ENCODE data around the gene OR10A4. TPM values are rescaled to one million over a fixed set of nuclear protein-coding genes. Genes with fewer than 3 reads are reported as not detected.

Gene OR10A4
- total and polyA plus RNA-seq, 2 of the 13 experiments (the other 11 are each of a cell fraction or from before 2014, with no cell fraction given), result not detected

DNA sequence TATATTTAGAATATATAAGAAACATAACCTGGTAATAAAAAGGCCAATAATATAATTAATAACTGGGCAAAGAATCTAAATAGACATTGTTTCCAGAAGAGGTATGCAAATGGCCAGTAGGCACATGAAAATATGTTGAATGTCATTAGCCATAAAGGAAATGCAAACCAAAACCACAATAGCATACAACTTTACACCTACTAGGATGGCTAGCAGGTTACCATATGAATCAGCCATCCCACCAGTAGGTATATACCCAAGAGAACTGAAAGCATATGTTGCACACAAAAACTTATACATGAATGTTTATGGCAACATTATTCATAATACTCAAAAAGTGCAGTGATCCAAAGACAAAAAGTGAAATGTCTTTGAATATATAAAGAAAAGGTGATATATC lies 18.6 kb downstream of the OR10A4 start:
- no peaks in the 10 kb centered on the region for H4K20me1 ChIP-seq (ENCODE audit: insufficient read depth, low read length)
- no TSS peak for BruUV-seq (replicated peaks)
- intact Hi-C loops (cut with micrococcal nuclease; ENCODE audit: unreplicated experiment), result no loop called here
- TF ChIP-seq YEATS4 (CRISPR knock-in tag; IDR thresholded peaks at IDR 0.05; ENCODE audit: borderline replicate concordance) (no peak), GRHL1 (CRISPR knock-in tag; conservative IDR thresholded peaks at IDR 0.05) (no peak), RORA (CRISPR knock-in tag; IDR thresholded peaks at IDR 0.05) (no peak), GTF3A (CRISPR knock-in tag; conservative IDR thresholded peaks at IDR 0.05) (no peak), ZNF577 (CRISPR knock-in tag; IDR thresholded peaks at IDR 0.05; ENCODE audit: borderline replicate concordance, low read depth) (no peak), FOXP4 (CRISPR knock-in tag; IDR thresholded peaks at IDR 0.05) (no peak), SIN3A (IDR thresholded peaks at IDR 0.05; ENCODE audit: borderline replicate concordance, low read depth, low read length) (no peak), RCOR2 (CRISPR knock-in tag; IDR thresholded peaks at IDR 0.05) (no peak), BRCA1 (CRISPR knock-in tag; IDR thresholded peaks at IDR 0.05) (no peak), ZNF766 (CRISPR knock-in tag; IDR thresholded peaks at IDR 0.05; ENCODE audit: borderline replicate concordance) (no peak), ZHX1 (CRISPR knock-in tag; IDR thresholded peaks at IDR 0.05; ENCODE audit: low read depth) (no peak), ZFP82 (CRISPR knock-in tag; IDR thresholded peaks at IDR 0.05; ENCODE audit: borderline replicate concordance) (no peak), MAFF (IDR thresholded peaks at IDR 0.05; ENCODE audit: low read depth, low read length) (no peak), ZNF792 (CRISPR knock-in tag; IDR thresholded peaks at IDR 0.05) (no peak)
- TF ChIP-seq, protein P1, sequence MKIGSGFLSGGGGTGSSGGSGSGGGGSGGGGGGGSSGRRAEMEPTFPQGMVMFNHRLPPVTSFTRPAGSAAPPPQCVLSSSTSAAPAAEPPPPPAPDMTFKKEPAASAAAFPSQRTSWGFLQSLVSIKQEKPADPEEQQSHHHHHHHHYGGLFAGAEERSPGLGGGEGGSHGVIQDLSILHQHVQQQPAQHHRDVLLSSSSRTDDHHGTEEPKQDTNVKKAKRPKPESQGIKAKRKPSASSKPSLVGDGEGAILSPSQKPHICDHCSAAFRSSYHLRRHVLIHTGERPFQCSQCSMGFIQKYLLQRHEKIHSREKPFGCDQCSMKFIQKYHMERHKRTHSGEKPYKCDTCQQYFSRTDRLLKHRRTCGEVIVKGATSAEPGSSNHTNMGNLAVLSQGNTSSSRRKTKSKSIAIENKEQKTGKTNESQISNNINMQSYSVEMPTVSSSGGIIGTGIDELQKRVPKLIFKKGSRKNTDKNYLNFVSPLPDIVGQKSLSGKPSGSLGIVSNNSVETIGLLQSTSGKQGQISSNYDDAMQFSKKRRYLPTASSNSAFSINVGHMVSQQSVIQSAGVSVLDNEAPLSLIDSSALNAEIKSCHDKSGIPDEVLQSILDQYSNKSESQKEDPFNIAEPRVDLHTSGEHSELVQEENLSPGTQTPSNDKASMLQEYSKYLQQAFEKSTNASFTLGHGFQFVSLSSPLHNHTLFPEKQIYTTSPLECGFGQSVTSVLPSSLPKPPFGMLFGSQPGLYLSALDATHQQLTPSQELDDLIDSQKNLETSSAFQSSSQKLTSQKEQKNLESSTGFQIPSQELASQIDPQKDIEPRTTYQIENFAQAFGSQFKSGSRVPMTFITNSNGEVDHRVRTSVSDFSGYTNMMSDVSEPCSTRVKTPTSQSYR (CRISPR knock-in tag; IDR thresholded peaks at IDR 0.05; ENCODE audit: borderline replicate concordance), result no peak

More for the DNA sequence above, 18.6 kb downstream of the OR10A4 start:
- Histone ChIP-seq H3K4me1 (ENCODE audit: insufficient read depth, low read length) (no peaks in the 10 kb centered on the region), H3K36me3 (replicated peaks in 1 of 2; ENCODE audit: control insufficient read depth in 1 of 2, insufficient read depth in 2 of 2, low read length in 2 of 2) (no peaks in the 10 kb centered on the region), H3K9ac (ENCODE audit: insufficient read depth, low read depth, low read length) (no peak overlapping the region), H3K27ac (ENCODE audit: extremely low read length, insufficient read depth, low read length) (no peak overlapping the region), H3K9me3 (ENCODE audit: low read length) (no peaks in the 10 kb centered on the region), H2AFZ (ENCODE audit: low read length) (no peak overlapping the region), H3K79me2 (ENCODE audit: insufficient read depth, low read length) (no peaks in the 10 kb centered on the region), H3K27me3 (ENCODE audit: control insufficient read depth in 1 of 2, insufficient read depth in 2 of 2, low read length in 2 of 2) (no peaks in the 10 kb centered on the region), H3K4me3 (replicated peaks in 1 of 3; ENCODE audit: insufficient read depth in 1 of 3, low read depth in 2 of 3, low read length in 3 of 3) (no peak overlapping the region), H3K4me2 (ENCODE audit: low read depth, low read length) (no peak overlapping the region)
- no peak for ATAC-seq
- in situ Hi-C loops (cut with HindIII; ENCODE audit: extremely low pct_ligation_motif_present, low pct_unique_long_range_greater_than_20kb), result no loop called here
- DNase-seq (ENCODE audit: low spot score), result no peak
- ChIA-PET POLR2A (no interaction called here), CTCF (ENCODE audit: low intra/inter-chr PET ratio, low total read pairs) (no interaction called here)
- no peak for FAIRE-seq

Measured in HepG2 (cell line).